Measurements from ENCODE around the gene TMEM144. TPM values are rescaled to one million over a fixed set of nuclear protein-coding genes. Genes with fewer than 3 reads are reported as not detected.

Gene TMEM144
- polyA plus RNA-seq, 1 donor from 2014 or later, result 2.8 TPM

DNA sequence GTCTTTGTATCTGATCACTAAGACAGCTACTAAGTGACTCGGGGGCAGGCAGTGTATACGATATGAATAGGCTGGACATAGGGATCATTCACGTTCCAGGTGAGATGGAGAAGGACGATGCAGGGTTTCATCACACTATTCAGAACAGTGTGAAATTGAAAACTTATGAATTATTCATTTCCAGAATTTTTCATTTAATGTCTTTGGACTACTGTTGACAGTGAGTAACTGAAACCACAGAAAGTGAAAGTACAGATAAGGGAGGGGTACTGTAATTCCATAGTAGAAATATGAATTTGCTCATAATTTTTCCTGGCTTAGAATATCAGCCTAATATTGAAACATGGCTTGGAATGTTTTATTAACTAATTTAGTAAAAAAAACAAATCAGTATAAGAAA lies 24.4 kb downstream of the TMEM144 start:
- Histone ChIP-seq H3K27ac (ENCODE audit: low read length) (no peak overlapping the region), H3K9me2 (ENCODE audit: insufficient read depth, low read length) (no peaks in the 10 kb centered on the region), H3K27me3 (ENCODE audit: insufficient read depth, low read depth, low read length) (no peaks in the 10 kb centered on the region), H3K4me3 (ENCODE audit: low read length) (no peak overlapping the region), H3K4me2 (ENCODE audit: low read length) (no peak overlapping the region), H3K79me2 (replicated peaks; ENCODE audit: insufficient read depth, low read length) (no peaks in the 10 kb centered on the region), H4K20me1 (ENCODE audit: insufficient read depth) (no peaks in the 10 kb centered on the region), H3F3A (ENCODE audit: insufficient read depth, low read length, poor library complexity, severe bottlenecking) (no peaks in the 10 kb centered on the region), H3K36me3 (ENCODE audit: insufficient read depth, low read length) (no peaks in the 10 kb centered on the region), H3K9me3 (ENCODE audit: low read length) (no peaks in the 10 kb centered on the region), H2AFZ (ENCODE audit: low read depth, low read length) (no peak overlapping the region), H3K9ac (ENCODE audit: low read length) (no peak overlapping the region)
- TF ChIP-seq SMC3 (conservative IDR thresholded peaks at IDR 0.05; ENCODE audit: poor library complexity) (no peak), EP300 (conservative IDR thresholded peaks at IDR 0.05; ENCODE audit: poor library complexity, severe bottlenecking) (no peak), TAF1 (IDR thresholded peaks at IDR 0.05; ENCODE audit: low read depth) (no peak)

DNA sequence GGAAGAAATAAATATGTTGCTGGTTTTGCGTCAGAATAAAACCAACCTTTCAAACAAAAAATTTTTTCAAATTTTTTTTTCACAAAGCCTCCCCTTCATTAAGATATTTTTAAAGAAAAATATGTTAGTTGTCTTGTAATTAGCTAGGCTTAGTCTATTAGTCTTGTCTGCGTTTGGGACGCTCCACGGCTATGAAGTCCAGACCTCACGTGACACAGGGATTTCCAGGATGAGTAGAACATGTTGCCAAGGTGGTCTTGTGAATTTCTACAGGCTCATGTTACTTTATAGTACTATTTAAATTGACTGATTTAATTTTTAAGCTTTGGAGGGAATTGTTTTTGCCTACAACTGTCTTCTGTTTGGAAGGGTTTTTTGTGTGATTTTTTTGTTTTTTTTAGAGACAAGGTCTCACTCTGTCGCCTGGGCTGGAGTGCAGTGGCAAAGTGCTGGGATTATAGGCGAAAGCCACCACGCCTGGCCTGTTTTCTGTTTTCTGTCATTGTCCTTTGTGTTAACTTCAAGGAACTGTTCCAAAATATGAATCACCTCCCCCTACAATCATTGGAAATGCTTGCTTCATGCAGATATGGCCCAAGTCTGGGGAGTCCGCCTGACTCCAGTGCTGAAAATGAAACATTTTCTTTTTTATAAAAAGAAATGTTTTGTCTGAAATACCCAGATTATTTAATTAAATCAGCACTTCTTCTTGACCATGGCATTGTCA lies 26.2 kb downstream of the TMEM144 start:
- Histone ChIP-seq H2AFZ (ENCODE audit: low read depth, low read length) (no peak overlapping the region), H3K9ac (ENCODE audit: low read length) (no peak overlapping the region), H3K27me3 (ENCODE audit: insufficient read depth, low read depth, low read length) (no peaks in the 10 kb centered on the region), H3K36me3 (ENCODE audit: insufficient read depth, low read length) (no peaks in the 10 kb centered on the region), H3K27ac (ENCODE audit: low read length) (no peak overlapping the region), H3K4me3 (ENCODE audit: low read length) (no peak overlapping the region), H3F3A (ENCODE audit: insufficient read depth, low read length, poor library complexity, severe bottlenecking) (no peaks in the 10 kb centered on the region), H4K20me1 (ENCODE audit: insufficient read depth) (no peaks in the 10 kb centered on the region), H3K79me2 (replicated peaks; ENCODE audit: insufficient read depth, low read length) (no peaks in the 10 kb centered on the region), H3K9me2 (ENCODE audit: insufficient read depth, low read length) (no peaks in the 10 kb centered on the region), H3K9me3 (ENCODE audit: low read length) (no peaks in the 10 kb centered on the region), H3K4me2 (ENCODE audit: low read length) (no peak overlapping the region)
- TF ChIP-seq EP300 (conservative IDR thresholded peaks at IDR 0.05; ENCODE audit: poor library complexity, severe bottlenecking), result no peak
- no peak for TF ChIP-seq MXI1 (conservative IDR thresholded peaks at IDR 0.05; ENCODE audit: poor library complexity, severe bottlenecking)

- TF ChIP-seq CTCF (IDR thresholded peaks at IDR 0.05; ENCODE audit: poor library complexity, severe bottlenecking), result no peak
Observed at GRCh38 chr4:158238575-158238974, 28.3 kb downstream of the TMEM144 start.

GRCh38 chr4:158239196-158239595 lies 28.9 kb downstream of the TMEM144 start:
- no peak for TF ChIP-seq CTCF (IDR thresholded peaks at IDR 0.05; ENCODE audit: poor library complexity, severe bottlenecking)
- TF ChIP-seq POLR2AphosphoS5 (IDR thresholded peaks at IDR 0.05), result no peak
- TF ChIP-seq, protein P1, sequence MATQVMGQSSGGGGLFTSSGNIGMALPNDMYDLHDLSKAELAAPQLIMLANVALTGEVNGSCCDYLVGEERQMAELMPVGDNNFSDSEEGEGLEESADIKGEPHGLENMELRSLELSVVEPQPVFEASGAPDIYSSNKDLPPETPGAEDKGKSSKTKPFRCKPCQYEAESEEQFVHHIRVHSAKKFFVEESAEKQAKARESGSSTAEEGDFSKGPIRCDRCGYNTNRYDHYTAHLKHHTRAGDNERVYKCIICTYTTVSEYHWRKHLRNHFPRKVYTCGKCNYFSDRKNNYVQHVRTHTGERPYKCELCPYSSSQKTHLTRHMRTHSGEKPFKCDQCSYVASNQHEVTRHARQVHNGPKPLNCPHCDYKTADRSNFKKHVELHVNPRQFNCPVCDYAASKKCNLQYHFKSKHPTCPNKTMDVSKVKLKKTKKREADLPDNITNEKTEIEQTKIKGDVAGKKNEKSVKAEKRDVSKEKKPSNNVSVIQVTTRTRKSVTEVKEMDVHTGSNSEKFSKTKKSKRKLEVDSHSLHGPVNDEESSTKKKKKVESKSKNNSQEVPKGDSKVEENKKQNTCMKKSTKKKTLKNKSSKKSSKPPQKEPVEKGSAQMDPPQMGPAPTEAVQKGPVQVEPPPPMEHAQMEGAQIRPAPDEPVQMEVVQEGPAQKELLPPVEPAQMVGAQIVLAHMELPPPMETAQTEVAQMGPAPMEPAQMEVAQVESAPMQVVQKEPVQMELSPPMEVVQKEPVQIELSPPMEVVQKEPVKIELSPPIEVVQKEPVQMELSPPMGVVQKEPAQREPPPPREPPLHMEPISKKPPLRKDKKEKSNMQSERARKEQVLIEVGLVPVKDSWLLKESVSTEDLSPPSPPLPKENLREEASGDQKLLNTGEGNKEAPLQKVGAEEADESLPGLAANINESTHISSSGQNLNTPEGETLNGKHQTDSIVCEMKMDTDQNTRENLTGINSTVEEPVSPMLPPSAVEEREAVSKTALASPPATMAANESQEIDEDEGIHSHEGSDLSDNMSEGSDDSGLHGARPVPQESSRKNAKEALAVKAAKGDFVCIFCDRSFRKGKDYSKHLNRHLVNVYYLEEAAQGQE (IDR thresholded peaks at IDR 0.05; ENCODE audit: borderline replicate concordance), result no peak
- no peak for TF ChIP-seq EZH2 (IDR thresholded peaks at IDR 0.05; ENCODE audit: borderline replicate concordance, insufficient read depth, low read length, poor library complexity, severe bottlenecking)
- no peak for TF ChIP-seq TAF1 (IDR thresholded peaks at IDR 0.05; ENCODE audit: low read depth)
- no peak for TF ChIP-seq EP300 (conservative IDR thresholded peaks at IDR 0.05; ENCODE audit: poor library complexity, severe bottlenecking)
- TF ChIP-seq RAD21 (conservative IDR thresholded peaks at IDR 0.05), result no peak
- no peak for TF ChIP-seq MXI1 (conservative IDR thresholded peaks at IDR 0.05; ENCODE audit: poor library complexity, severe bottlenecking)
- no peak for TF ChIP-seq SMC3 (conservative IDR thresholded peaks at IDR 0.05; ENCODE audit: poor library complexity)
- Histone ChIP-seq H3K9me2 (ENCODE audit: insufficient read depth, low read length) (no peaks in the 10 kb centered on the region), H3K4me2 (ENCODE audit: low read length) (no peak overlapping the region), H3K27ac (ENCODE audit: low read length) (no peak overlapping the region), H3K9ac (ENCODE audit: low read length) (no peak overlapping the region), H2AFZ (ENCODE audit: low read depth, low read length) (no peak overlapping the region), H3K36me3 (ENCODE audit: insufficient read depth, low read length) (no peaks in the 10 kb centered on the region), H4K20me1 (ENCODE audit: insufficient read depth) (no peaks in the 10 kb centered on the region), H3K27me3 (ENCODE audit: insufficient read depth, low read depth, low read length) (no peaks in the 10 kb centered on the region), H3K4me3 (ENCODE audit: low read length) (no peak overlapping the region), H3F3A (ENCODE audit: insufficient read depth, low read length, poor library complexity, severe bottlenecking) (no peaks in the 10 kb centered on the region), H3K79me2 (replicated peaks; ENCODE audit: insufficient read depth, low read length) (no peaks in the 10 kb centered on the region), H3K9me3 (ENCODE audit: low read length) (no peaks in the 10 kb centered on the region)

More at GRCh38 chr4:158238575-158238974, 28.3 kb downstream of the TMEM144 start:
- H3K27ac ChIP-seq (ENCODE audit: low read length), result no peak overlapping the region
- H3K36me3 ChIP-seq (ENCODE audit: insufficient read depth, low read length), result no peaks in the 10 kb centered on the region
- no peaks in the 10 kb centered on the region for H4K20me1 ChIP-seq (ENCODE audit: insufficient read depth)
- no peaks in the 10 kb centered on the region for H3K27me3 ChIP-seq (ENCODE audit: insufficient read depth, low read depth, low read length)
- no peak overlapping the region for H2AFZ ChIP-seq (ENCODE audit: low read depth, low read length)
- H3K79me2 ChIP-seq (replicated peaks; ENCODE audit: insufficient read depth, low read length), result no peaks in the 10 kb centered on the region
- H3K9me2 ChIP-seq (ENCODE audit: insufficient read depth, low read length), result no peaks in the 10 kb centered on the region
- H3K4me2 ChIP-seq (ENCODE audit: low read length), result no peak overlapping the region
- no peak overlapping the region for H3K4me3 ChIP-seq (ENCODE audit: low read length)
- H3F3A ChIP-seq (ENCODE audit: insufficient read depth, low read length, poor library complexity, severe bottlenecking), result no peaks in the 10 kb centered on the region
- H3K9ac ChIP-seq (ENCODE audit: low read length), result no peak overlapping the region
- H3K9me3 ChIP-seq (ENCODE audit: low read length), result no peaks in the 10 kb centered on the region
